ENCODE results near the gene SLC16A8.
A peak's percentile ranks its signal among the peaks of the same experiment; 100 is the strongest.

Gene SLC16A8

DNA sequence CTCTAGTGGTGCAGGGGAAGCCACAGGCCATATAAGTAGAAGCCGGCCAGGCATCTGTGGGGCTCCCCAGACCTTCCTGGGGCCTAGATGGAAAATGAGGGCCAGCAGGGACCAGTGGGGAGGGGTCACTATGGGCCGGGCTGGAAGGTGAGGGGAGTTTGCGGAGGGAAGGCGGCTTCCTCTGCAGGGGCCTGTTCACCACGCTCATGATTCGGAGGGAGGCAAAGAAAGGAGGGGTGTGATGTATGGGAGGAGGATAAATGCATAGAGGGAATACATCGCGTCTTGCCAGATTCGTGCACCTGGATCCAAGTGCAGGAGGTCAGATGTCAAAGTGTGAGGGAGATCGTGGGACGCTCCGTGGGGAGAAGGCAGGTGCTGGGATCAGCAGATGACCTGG, 6.9 kb downstream of the SLC16A8 start:
- peaks cover 8% of the 10 kb centered on the region for H3K27me3 Mint-ChIP-seq (ENCODE audit: low read depth)
- no peak overlapping the region for H3K4me3 Mint-ChIP-seq
- H3K27ac Mint-ChIP-seq, result no peak overlapping the region
- TF ChIP-seq, protein P1, sequence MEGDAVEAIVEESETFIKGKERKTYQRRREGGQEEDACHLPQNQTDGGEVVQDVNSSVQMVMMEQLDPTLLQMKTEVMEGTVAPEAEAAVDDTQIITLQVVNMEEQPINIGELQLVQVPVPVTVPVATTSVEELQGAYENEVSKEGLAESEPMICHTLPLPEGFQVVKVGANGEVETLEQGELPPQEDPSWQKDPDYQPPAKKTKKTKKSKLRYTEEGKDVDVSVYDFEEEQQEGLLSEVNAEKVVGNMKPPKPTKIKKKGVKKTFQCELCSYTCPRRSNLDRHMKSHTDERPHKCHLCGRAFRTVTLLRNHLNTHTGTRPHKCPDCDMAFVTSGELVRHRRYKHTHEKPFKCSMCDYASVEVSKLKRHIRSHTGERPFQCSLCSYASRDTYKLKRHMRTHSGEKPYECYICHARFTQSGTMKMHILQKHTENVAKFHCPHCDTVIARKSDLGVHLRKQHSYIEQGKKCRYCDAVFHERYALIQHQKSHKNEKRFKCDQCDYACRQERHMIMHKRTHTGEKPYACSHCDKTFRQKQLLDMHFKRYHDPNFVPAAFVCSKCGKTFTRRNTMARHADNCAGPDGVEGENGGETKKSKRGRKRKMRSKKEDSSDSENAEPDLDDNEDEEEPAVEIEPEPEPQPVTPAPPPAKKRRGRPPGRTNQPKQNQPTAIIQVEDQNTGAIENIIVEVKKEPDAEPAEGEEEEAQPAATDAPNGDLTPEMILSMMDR (IDR thresholded peaks at IDR 0.05; ENCODE audit: unreplicated experiment in 3 of 3), result no peak
- H3K4me1 Mint-ChIP-seq, result no peaks in the 10 kb centered on the region
- H3K9me3 Mint-ChIP-seq, result no peaks in the 10 kb centered on the region
- H3K36me3 Mint-ChIP-seq (ENCODE audit: low read depth), result peaks cover 8% of the 10 kb centered on the region

DNA sequence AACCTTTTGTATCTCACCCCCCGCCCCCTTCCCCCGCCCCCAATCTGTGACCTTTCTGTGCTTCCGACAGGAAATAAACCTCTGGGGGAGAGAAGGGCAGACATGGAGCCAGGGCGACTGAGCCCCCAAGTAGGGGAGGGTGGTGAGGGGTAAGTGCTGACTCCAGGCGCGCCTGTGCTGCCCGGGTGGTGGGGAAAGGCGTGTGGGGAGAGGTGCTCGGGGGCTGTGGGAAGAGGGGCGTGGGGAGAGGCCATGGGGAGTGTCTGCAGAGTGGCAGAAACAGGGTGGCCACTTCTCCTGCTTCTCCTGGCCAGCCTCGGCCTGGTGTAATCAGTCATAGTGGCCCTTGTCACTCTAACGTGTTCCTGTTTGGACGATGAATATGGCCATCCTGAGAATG, 8.0 kb downstream of the SLC16A8 start:
- Mint-ChIP-seq H3K4me1 (no peaks in the 10 kb centered on the region), H3K4me3 (no peak overlapping the region), H3K9me3 (no peaks in the 10 kb centered on the region), H3K36me3 (ENCODE audit: low read depth) (peaks cover 8% of the 10 kb centered on the region), H3K27ac (no peak overlapping the region), H3K27me3 (ENCODE audit: low read depth) (peaks cover 4% of the 10 kb centered on the region)
- TF ChIP-seq, protein P1 (IDR thresholded peaks at IDR 0.05; ENCODE audit: unreplicated experiment in 3 of 3), result no peak

DNA sequence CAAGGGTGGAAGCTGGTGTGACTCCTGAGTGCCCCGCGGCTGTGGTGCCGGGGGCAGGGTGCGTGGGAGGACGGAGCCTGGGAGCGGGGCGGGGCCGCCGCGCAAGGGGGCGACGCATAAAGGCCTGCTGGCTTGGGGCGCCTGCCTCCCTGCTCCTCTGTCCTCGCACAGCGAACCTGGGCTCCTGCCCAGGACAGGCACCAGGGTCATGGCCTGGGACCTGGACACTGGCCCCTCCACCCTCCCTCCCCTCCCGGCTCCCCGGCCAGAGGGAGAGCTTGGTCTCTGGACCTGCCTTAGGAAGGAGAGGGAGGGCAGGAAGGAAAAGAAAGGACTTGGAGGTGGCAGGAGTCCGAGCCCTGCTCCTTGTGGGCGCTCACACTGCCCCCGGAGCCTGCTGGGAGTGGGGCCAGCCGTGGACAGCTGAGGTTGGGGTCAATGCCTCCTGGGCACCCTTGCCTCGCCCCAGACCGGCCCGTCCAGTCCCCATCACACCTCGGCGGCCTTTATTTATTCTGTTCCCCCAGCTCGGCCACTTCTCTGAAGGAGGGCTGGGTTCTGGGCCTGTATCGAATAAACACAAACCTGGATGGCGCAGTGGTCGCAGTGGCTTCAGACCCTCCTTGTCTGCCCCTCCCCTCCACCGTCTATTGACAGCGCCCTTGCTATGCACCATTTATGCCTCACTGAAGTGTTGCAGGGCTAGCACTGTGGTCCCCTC, 8.7 kb downstream of the SLC16A8 start:
- TF ChIP-seq, protein P1 (IDR thresholded peaks at IDR 0.05; ENCODE audit: unreplicated experiment in 3 of 3), result no peak
- no peak overlapping the region for H3K27ac Mint-ChIP-seq
- H3K9me3 Mint-ChIP-seq, result no peaks in the 10 kb centered on the region
- peaks cover 4% of the 10 kb centered on the region for H3K27me3 Mint-ChIP-seq (ENCODE audit: low read depth)
- peaks cover 6% of the 10 kb centered on the region for H3K4me1 Mint-ChIP-seq
- peaks cover 8% of the 10 kb centered on the region for H3K36me3 Mint-ChIP-seq (ENCODE audit: low read depth)
- no peak overlapping the region for H3K4me3 Mint-ChIP-seq

DNA sequence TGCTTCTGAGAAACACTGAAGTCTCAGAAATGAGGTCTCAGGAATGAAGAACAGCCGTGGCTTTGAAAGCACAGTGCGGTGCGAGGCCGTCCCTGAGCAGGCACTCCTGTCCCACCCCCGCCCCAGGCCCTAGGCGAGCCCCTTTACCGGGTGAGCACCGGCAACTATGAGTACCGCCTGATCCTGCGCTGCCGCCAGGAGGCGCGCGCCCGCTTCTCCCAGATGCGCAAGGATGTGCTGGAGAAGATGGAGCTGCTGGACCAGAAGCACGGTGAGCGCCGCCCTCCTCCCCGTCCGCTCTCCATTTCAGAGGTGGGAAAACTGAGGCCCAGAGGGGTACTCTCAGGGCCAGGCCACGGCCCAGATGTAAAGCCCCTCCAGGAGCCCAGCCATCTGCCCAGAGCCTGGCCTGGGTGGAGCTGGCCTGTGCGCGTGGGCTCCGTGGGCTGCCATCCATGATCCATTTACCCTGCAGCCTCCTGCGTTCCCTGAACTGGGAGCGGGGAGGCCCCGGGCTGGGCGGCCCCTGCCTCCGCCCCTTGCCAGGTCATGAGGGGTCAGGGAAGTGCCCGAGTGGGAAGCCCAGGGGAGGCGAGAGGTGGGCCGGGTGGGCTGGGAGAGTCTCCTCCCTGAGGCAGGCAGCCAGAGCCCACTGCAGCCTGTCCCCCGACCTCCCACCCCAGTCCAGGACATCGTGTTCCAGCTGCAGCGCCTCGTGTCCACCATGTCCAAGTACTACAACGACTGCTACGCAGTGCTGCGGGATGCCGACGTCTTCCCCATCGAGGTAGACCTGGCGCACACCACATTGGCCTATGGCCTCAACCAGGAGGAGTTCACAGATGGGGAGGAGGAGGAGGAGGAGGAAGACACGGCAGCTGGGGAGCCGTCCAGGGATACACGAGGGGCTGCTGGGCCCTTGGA, 9.5 kb downstream of the SLC16A8 start:
- TF ChIP-seq, protein P1 (IDR thresholded peaks at IDR 0.05; ENCODE audit: unreplicated experiment in 3 of 3), result peak; percentile 27 to 46 (median 28)
- peaks cover 11% of the 10 kb centered on the region for H3K36me3 Mint-ChIP-seq (ENCODE audit: low read depth)
- H3K4me1 Mint-ChIP-seq, result peaks cover 14% of the 10 kb centered on the region
- H3K27me3 Mint-ChIP-seq (ENCODE audit: low read depth), result peaks cover under 1% of the 10 kb centered on the region
- H3K9me3 Mint-ChIP-seq, result no peaks in the 10 kb centered on the region
- H3K4me3 Mint-ChIP-seq, result no peak overlapping the region
- H3K27ac Mint-ChIP-seq, result no peak overlapping the region

DNA sequence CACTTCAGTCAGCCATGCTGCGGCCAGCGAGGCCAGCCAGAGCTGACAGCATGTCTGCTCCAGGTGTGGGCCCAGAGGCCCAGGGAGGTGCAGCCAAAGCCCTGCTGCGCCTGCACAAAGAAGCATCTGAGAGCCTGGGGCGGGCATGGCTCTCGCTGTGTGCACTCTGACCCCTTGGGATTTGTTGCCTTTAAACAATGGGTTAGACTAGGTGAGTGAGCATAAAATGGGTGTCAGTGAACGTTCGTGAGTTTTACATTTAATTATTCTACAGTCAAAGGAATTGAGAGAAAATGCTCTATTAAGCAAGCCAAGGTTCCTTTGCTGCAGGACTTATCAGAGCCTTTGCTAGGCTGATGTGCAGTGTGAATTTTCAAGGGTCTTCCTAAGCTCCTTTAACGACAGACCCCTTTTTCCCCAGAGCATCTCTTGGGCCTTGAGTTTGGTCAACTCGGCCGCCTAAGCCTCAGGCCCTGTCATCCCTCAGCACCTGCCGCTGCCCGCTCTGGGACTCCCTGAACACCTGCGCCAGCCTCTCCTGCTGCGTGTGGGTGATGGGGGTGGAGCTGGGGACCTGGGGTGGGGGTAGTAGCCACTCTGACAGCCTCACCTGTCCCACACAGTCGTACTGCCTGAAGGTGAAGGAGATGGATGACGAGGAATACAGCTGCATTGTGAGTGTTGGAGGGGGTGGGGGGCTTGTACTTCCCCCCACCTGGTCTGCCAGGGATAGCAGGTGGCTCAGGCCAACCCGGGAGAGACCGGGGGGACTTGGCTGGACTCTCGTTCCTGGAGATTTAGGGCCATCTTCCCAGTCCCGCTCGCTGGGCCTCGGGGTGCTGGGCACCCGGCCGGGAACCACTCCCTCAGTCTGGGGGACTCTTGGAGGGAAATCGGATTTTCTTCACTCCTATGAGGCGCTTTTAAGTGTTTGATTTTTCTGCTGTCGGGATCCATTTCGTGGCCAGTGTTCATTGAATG, 10.5 kb downstream of the SLC16A8 start:
- no peak overlapping the region for H3K27ac Mint-ChIP-seq
- TF ChIP-seq, protein P1 (IDR thresholded peaks at IDR 0.05; ENCODE audit: unreplicated experiment in 3 of 3), result no peak
- no peaks in the 10 kb centered on the region for H3K27me3 Mint-ChIP-seq (ENCODE audit: low read depth)
- peaks cover 16% of the 10 kb centered on the region for H3K4me1 Mint-ChIP-seq
- no peaks in the 10 kb centered on the region for H3K9me3 Mint-ChIP-seq
- no peak overlapping the region for H3K4me3 Mint-ChIP-seq
- H3K36me3 Mint-ChIP-seq (ENCODE audit: low read depth), result peaks cover 11% of the 10 kb centered on the region
